Loucy (cell line): ENCODE measurements around the gene CEACAM8.

Experiments
- H2AFZ ChIP-seq: fragments of 200-600 bp; sonication (generic); 2 replicates; pipeline ENCODE4 v1.6.0; 2016; ENCODE audit warnings: antibody characterized with exemption, mild to moderate bottlenecking, low read length, moderate library complexity
- H3F3A ChIP-seq: fragments of 200-600 bp; 2 replicates; pipeline ENCODE4 v1.6.0; 2016; ENCODE audit warnings: antibody characterized with exemption, low read depth, mild to moderate bottlenecking
- H3K27me3 ChIP-seq: fragments of 200-600 bp; sonication (generic); 2 replicates; pipeline ENCODE4 v1.6.1; 2014; ENCODE audit warnings: low read length, mild to moderate bottlenecking; ENCODE audit not compliant: insufficient read depth, poor library complexity, severe bottlenecking
- H3K36me3 ChIP-seq: fragments of 200-600 bp; sonication (generic); 2 replicates; pipeline ENCODE4 v1.6.1; 2016; ENCODE audit warnings: low read length; ENCODE audit not compliant: insufficient read depth
- H3K4me1 ChIP-seq: fragments of 200-600 bp; sonication (generic); 2 replicates; pipeline ENCODE4 v1.5.1; 2014; ENCODE audit warnings: low read length, mild to moderate bottlenecking; ENCODE audit not compliant: insufficient read depth, poor library complexity, severe bottlenecking
- H3K4me2 ChIP-seq: fragments of 200-600 bp; sonication (generic); 2 replicates; pipeline ENCODE4 v1.6.0; 2014; ENCODE audit warnings: antibody characterized with exemption, low read length, low read depth, mild to moderate bottlenecking; ENCODE audit not compliant: poor library complexity, severe bottlenecking
- H3K4me3 ChIP-seq: fragments of 200-600 bp; sonication (generic); 2 replicates; pipeline ENCODE4 v1.5.1; 2014; ENCODE audit warnings: low read length, mild to moderate bottlenecking, mixed read lengths; ENCODE audit not compliant: poor library complexity, severe bottlenecking
- H3K79me2 ChIP-seq: fragments of 200-600 bp; sonication (generic); 2 replicates; pipeline ENCODE4 v1.6.1; 2014; ENCODE audit warnings: low read length; ENCODE audit not compliant: insufficient read depth
- H3K9ac ChIP-seq: fragments of 200-600 bp; sonication (generic); 2 replicates; pipeline ENCODE4 v1.6.0; 2014; ENCODE audit warnings: mild to moderate bottlenecking, low read depth, low read length, moderate library complexity; ENCODE audit not compliant: poor library complexity, severe bottlenecking
- H3K9me2 ChIP-seq: fragments of 200-600 bp; sonication (generic); replicated peaks from 2 replicates; pipeline ENCODE4 v1.6.1; 2016; ENCODE audit warnings: low read depth, low read length, mixed read lengths
- H3K9me3 ChIP-seq: fragments of 200-600 bp; sonication (generic); 2 replicates; pipeline ENCODE4 v1.6.1; 2014; ENCODE audit warnings: mild to moderate bottlenecking, antibody characterized with exemption, low read length, low read depth; ENCODE audit not compliant: insufficient read depth
- H4K20me1 ChIP-seq: fragments of 200-600 bp; sonication (generic); 2 replicates; pipeline ENCODE4 v1.6.0; 2014; ENCODE audit warnings: antibody characterized with exemption, low read length, mild to moderate bottlenecking; ENCODE audit not compliant: insufficient read depth, poor library complexity, severe bottlenecking
- CTCF ChIP-seq: fragments of 200-600 bp; sonication (generic); conservative IDR thresholded peaks from 2 replicates; pipeline ENCODE4 v1.5.1; 2014; ENCODE audit warnings: mild to moderate bottlenecking, antibody characterized with exemption, low read length
- EZH2phosphoT487 ChIP-seq: fragments of 200-600 bp; IDR thresholded peaks from 2 replicates; pipeline ENCODE4 v1.6.1; 2018; ENCODE audit warnings: antibody characterized with exemption, mild to moderate bottlenecking, moderate library complexity, borderline replicate concordance

The CEACAM8 gene

GRCh38 chr19:42576241-42576640 lies 18.5 kb downstream of the CEACAM8 start:
- no peak for TF ChIP-seq CTCF
- H3K4me3 ChIP-seq: no peak overlapping the region

GRCh38 chr19:42573642-42574041 lies 21.1 kb downstream of the CEACAM8 start:
- no peaks in the 10 kb centered on the region for H4K20me1 ChIP-seq
- no peak overlapping the region for H3K9ac ChIP-seq
- H3K36me3 ChIP-seq: no peaks in the 10 kb centered on the region
- no peaks in the 10 kb centered on the region for H3K4me1 ChIP-seq
- no peak overlapping the region for H2AFZ ChIP-seq
- no peaks in the 10 kb centered on the region for H3K79me2 ChIP-seq
- H3K4me3 ChIP-seq: no peak overlapping the region
- no peaks in the 10 kb centered on the region for H3K9me3 ChIP-seq
- no peaks in the 10 kb centered on the region for H3F3A ChIP-seq
- no peak for TF ChIP-seq CTCF
- no peak for TF ChIP-seq EZH2phosphoT487
- H3K9me2 ChIP-seq: no peaks in the 10 kb centered on the region
- no peak overlapping the region for H3K4me2 ChIP-seq
- H3K27me3 ChIP-seq: no peaks in the 10 kb centered on the region

More at GRCh38 chr19:42576241-42576640, 18.5 kb downstream of the CEACAM8 start:
- Histone ChIP-seq H3K79me2 (no peaks in the 10 kb centered on the region), H3K9ac (no peak overlapping the region), H4K20me1 (no peaks in the 10 kb centered on the region), H3K9me2 (no peaks in the 10 kb centered on the region), H2AFZ (no peak overlapping the region), H3F3A (no peaks in the 10 kb centered on the region), H3K9me3 (no peaks in the 10 kb centered on the region), H3K27me3 (no peaks in the 10 kb centered on the region), H3K4me2 (no peak overlapping the region), H3K36me3 (no peaks in the 10 kb centered on the region), H3K4me1 (no peaks in the 10 kb centered on the region)

- no peaks in the 10 kb centered on the region for H3K79me2 ChIP-seq
- TF ChIP-seq CTCF (no peak), EZH2phosphoT487 (no peak)
- H2AFZ ChIP-seq: no peak overlapping the region
- no peaks in the 10 kb centered on the region for H3K9me3 ChIP-seq
- H3K9me2 ChIP-seq: no peaks in the 10 kb centered on the region
- H3K4me3 ChIP-seq: no peak overlapping the region
- H3K9ac ChIP-seq: no peak overlapping the region
- no peak overlapping the region for H3K4me2 ChIP-seq
- H3K27me3 ChIP-seq: no peaks in the 10 kb centered on the region
- H3F3A ChIP-seq: no peaks in the 10 kb centered on the region
- H3K4me1 ChIP-seq: no peaks in the 10 kb centered on the region
- H3K36me3 ChIP-seq: no peaks in the 10 kb centered on the region
- no peaks in the 10 kb centered on the region for H4K20me1 ChIP-seq
Measured at GRCh38 chr19:42571116-42571515, 23.6 kb downstream of the CEACAM8 start.
